Loucy (cell line): Measurements from ENCODE around the gene HSD3B7.

ENCODE experiments used
- EZH2phosphoT487 ChIP-seq: fragments of 200-600 bp; IDR thresholded peaks from 2 replicates; pipeline ENCODE4 v1.6.1; 2018; ENCODE audit warnings: antibody characterized with exemption, mild to moderate bottlenecking, moderate library complexity, borderline replicate concordance
- TF ChIP-seq, protein P1 (sequence below): fragments of 200-600 bp; sonication (generic); conservative IDR thresholded peaks from 2 replicates; pipeline ENCODE4 v1.5.1; 2014; ENCODE audit warnings: mild to moderate bottlenecking, antibody characterized with exemption, low read length

DNA sequence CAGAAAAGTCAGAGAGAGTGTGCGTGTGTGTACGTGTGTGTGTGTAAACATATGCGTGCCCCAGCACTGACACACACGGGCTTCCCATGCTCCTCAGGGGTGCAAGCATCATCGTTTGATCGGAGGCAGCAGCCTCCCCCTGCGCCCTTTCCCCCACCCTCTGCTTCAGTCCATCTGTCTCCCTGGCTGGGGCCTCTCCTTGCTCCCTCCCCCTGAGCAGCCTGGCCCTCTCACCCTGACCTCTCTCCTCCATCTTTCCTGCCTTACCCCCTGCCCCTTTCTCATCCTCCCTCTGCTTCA lies 21.0 kb downstream of the HSD3B7 start:
- TF ChIP-seq, protein P1, sequence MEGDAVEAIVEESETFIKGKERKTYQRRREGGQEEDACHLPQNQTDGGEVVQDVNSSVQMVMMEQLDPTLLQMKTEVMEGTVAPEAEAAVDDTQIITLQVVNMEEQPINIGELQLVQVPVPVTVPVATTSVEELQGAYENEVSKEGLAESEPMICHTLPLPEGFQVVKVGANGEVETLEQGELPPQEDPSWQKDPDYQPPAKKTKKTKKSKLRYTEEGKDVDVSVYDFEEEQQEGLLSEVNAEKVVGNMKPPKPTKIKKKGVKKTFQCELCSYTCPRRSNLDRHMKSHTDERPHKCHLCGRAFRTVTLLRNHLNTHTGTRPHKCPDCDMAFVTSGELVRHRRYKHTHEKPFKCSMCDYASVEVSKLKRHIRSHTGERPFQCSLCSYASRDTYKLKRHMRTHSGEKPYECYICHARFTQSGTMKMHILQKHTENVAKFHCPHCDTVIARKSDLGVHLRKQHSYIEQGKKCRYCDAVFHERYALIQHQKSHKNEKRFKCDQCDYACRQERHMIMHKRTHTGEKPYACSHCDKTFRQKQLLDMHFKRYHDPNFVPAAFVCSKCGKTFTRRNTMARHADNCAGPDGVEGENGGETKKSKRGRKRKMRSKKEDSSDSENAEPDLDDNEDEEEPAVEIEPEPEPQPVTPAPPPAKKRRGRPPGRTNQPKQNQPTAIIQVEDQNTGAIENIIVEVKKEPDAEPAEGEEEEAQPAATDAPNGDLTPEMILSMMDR = no peak
- TF ChIP-seq EZH2phosphoT487 = no peak
